HepG2 (cell line): ENCODE measurements around the gene TBC1D14. TPM values are rescaled to one million over a fixed set of nuclear protein-coding genes. Genes with fewer than 3 reads are reported as not detected.

ENCODE experiments used
- ATAC-seq: fragments of 200-7000 bp; cut with Tn5 transposase; 3 replicates; pipeline ENCODE4 v1.9.1; 2020; ENCODE audit warnings: mild to moderate bottlenecking, moderate library complexity
- BruUV-seq: library from RNA; stranded (reverse); fragments of 400-500 nt; replicated peaks from 2 replicates; lab custom pipeline; 2021; lab: Mats Ljungman, UMichigan
- CTCF ChIA-PET: fragments of 300-600 bp; formaldehyde crosslinking; extraction: SDS; loops from one replicate; lab custom pipeline; 2021; ENCODE audit warnings: low total read pairs, inconsistent platforms, low intra/inter-chr PET ratio; lab: Yijun Ruan, JAX
- POLR2A ChIA-PET: fragments of 350-600 bp; sonication (Branson Sonifier 250); formaldehyde crosslinking; loops from one replicate; lab custom pipeline; 2020; ENCODE audit warnings: antibody characterized with exemption, inconsistent platforms; lab: Yijun Ruan, JAX
- DNase-seq: peaks from one replicate; pipeline ENCODE4 v3.0.0-alpha.2; 2015; ENCODE audit warnings: low spot score
- FAIRE-seq: peaks from 3 replicates; lab custom pipeline; 2011; peaks lifted over from hg19 to GRCh38; lab: Jason Lieb, UNC
- H2AFZ ChIP-seq: one replicate; pipeline ENCODE4 v1.6.1; 2011; ENCODE audit warnings: low read length, inconsistent platforms
- H3K27ac ChIP-seq: fragments of 300-600 bp; 3 replicates; pipeline ENCODE4 v1.8.0; 2011; ENCODE audit warnings: mixed run types, mild to moderate bottlenecking, mixed read lengths, low read length, inconsistent platforms; ENCODE audit not compliant: insufficient read depth; ENCODE audit errors: extremely low read length
- H3K27me3 ChIP-seq, 2 experiments: fragments of 200-600 bp in 1 of 2; 2 replicates in 1 of 2; 3 replicates in 1 of 2; pipeline versions ENCODE4 v1.6.0 to v1.8.0; 2011; ENCODE audit warnings: low read length in 2 of 2, mild to moderate bottlenecking in 2 of 2, moderate library complexity in 2 of 2, inconsistent platforms in 1 of 2; ENCODE audit not compliant: insufficient read depth in 2 of 2, control insufficient read depth in 1 of 2
- H3K36me3 ChIP-seq, 2 experiments: fragments of 200-600 bp in 1 of 2; replicated peaks in 1 of 2; 2 replicates in 1 of 2; 3 replicates in 1 of 2; pipeline versions ENCODE4 v1.5.1 to v1.8.0; 2011; ENCODE audit warnings: low read length in 2 of 2, inconsistent platforms in 1 of 2; ENCODE audit not compliant: insufficient read depth in 2 of 2, control insufficient read depth in 1 of 2
- H3K4me1 ChIP-seq: 2 replicates; pipeline ENCODE4 v1.5.1; 2012; ENCODE audit warnings: low read length, inconsistent platforms; ENCODE audit not compliant: insufficient read depth
- H3K4me2 ChIP-seq: 2 replicates; pipeline ENCODE4 v1.6.0; 2011; ENCODE audit warnings: low read depth, low read length, inconsistent platforms
- H3K4me3 ChIP-seq, 3 experiments: fragments of 200-600 bp in 1 of 3; sonication (generic), shearing (Covaris generic) in 1 of 3; replicated peaks in 1 of 3; 2 replicates each; pipeline ENCODE4 v1.5.1; 2011 to 2016; ENCODE audit warnings: low read length in 3 of 3, inconsistent platforms in 2 of 3, low read depth in 2 of 3, mild to moderate bottlenecking in 2 of 3, control low read depth in 1 of 3, mixed read lengths in 1 of 3; ENCODE audit not compliant: insufficient read depth in 1 of 3
- H3K79me2 ChIP-seq: one replicate; pipeline ENCODE4 v1.6.1; 2011; ENCODE audit warnings: low read length, inconsistent platforms; ENCODE audit not compliant: insufficient read depth
- H3K9ac ChIP-seq: 2 replicates; pipeline ENCODE4 v1.6.0; 2011; ENCODE audit warnings: mild to moderate bottlenecking, low read depth, low read length, inconsistent platforms; ENCODE audit not compliant: insufficient read depth
- H3K9me3 ChIP-seq: 2 replicates; pipeline ENCODE4 v1.5.1; 2012; ENCODE audit warnings: mild to moderate bottlenecking, low read length
- H4K20me1 ChIP-seq: 2 replicates; pipeline ENCODE4 v1.6.0; 2011; ENCODE audit warnings: inconsistent platforms, mild to moderate bottlenecking, low read length, moderate library complexity; ENCODE audit not compliant: insufficient read depth
- NRL ChIP-seq: sonication (generic); formaldehyde crosslinking; IDR thresholded peaks from 2 replicates; pipeline ENCODE4 v1.5.0; 2020; ENCODE audit warnings: missing genetic modification reagents, mild to moderate bottlenecking, moderate library complexity, borderline replicate concordance
- ZNF570 ChIP-seq: sonication (generic); formaldehyde crosslinking; IDR thresholded peaks from 2 replicates; pipeline ENCODE4 v1.4.0; 2020; ENCODE audit warnings: mild to moderate bottlenecking, missing genetic modification reagents, borderline replicate concordance
- ZNF687 ChIP-seq: sonication (generic); formaldehyde crosslinking; IDR thresholded peaks from 2 replicates; pipeline ENCODE4 v1.5.1; 2020; ENCODE audit warnings: mild to moderate bottlenecking, missing genetic modification reagents, moderate library complexity
- ZNF891 ChIP-seq: sonication (generic); formaldehyde crosslinking; IDR thresholded peaks from 2 replicates; pipeline ENCODE4 v1.5.0; 2020; ENCODE audit warnings: mild to moderate bottlenecking, missing genetic modification reagents
- WGBS: methylation state at CpG from one replicate; pipeline ENCODE4 v1.1.6; 2017; ENCODE audit warnings: low lambda C conversion rate; 5-methylcytosine and 5-hydroxymethylcytosine counted together
- in situ Hi-C: cut with HindIII; loops from 2 replicates; pipeline ENCODE4 v1.10.0; 2017; ENCODE audit warnings: low pct_unique_long_range_greater_than_20kb; ENCODE audit not compliant: extremely low pct_ligation_motif_present
- intact Hi-C: fragments of 100-400 bp; cut with micrococcal nuclease; formaldehyde crosslinking; loops from one replicate; pipeline ENCODE4 v1.10.0; 2022; ENCODE audit not compliant: unreplicated experiment
- polyA plus RNA-seq, 8 experiments: library from polyadenylated mRNA; depleted of rRNA in 3 of 8; stranded (reverse) in 7 of 8; unstranded in 1 of 8; fragments of >200 nt; fragmentation: Illumina TruSeq in 4 of 8; extraction: Trizol in 4 of 8; gene quantifications; 2 replicates each; pipeline versions ENCODE4 v1.2.1 to v1.2.3, GENCODE V29; 2011 to 2016; ENCODE audit warnings: low read depth in 4 of 8, missing spikeins in 1 of 8, mixed read lengths in 1 of 8; ENCODE audit not compliant: insufficient read depth in 1 of 8
- total RNA-seq, 5 experiments: library from RNA; depleted of rRNA; stranded (reverse); fragments of >200 nt; fragmentation: Illumina TruSeq; extraction: Trizol; gene quantifications; 2 replicates each; pipeline ENCODE4 v1.2.3, GENCODE V29; 2016; ENCODE audit warnings: low read depth in 1 of 5

Gene TBC1D14
- total and polyA plus RNA-seq, 2 of the 13 experiments (the other 11 are each of a cell fraction or from before 2014, with no cell fraction given): 29.5 to 46.5 TPM

DNA sequence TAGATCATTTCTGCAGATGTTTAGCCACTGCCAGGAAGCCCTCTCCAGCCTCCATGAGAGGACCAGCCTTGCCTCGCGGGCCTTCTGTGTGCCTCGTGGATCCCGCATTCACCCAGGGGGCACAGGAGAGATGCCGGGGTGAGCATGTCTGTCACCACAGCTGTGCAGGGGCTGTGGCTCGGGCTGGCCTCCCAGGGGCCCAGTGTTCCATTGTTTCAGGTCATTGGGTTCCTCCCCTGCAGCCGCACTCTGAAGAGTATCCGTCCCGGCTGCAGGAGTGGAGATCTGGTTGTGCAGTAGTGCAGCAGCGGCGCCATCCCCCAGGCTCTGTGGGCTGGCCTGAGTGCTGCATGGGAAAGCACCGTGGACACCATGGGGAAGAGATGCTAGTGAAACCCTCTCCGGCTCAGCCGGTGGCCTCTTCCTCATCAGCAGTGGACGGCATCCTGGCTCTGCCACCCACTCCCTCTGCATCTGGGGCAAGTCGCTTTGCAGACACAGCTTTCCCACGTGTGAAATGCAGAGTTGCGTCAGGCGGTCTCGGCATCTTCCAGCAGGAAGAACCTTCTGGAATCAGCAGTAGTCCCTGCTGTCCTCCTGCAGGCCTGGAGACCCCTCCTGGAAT lies 29.1 kb downstream of the TBC1D14 start:
- BruUV-seq: no TSS peak
- Histone ChIP-seq H3K4me3 (no peak overlapping the region), H4K20me1 (0 out of 2 replicates have a peak, but pooled peaks cover 3% of the 10 kb centered on the region), H3K4me1 (peaks cover 65% of the 10 kb centered on the region), H3K4me2 (no peak overlapping the region), H3K27me3 (no peaks in the 10 kb centered on the region), H2AFZ (no peak overlapping the region), H3K9me3 (no peaks in the 10 kb centered on the region), H3K36me3 (peaks cover 8 to 36% of the 10 kb centered on the region in 2 experiments; a peak in 4 of 5 replicates), H3K79me2 (peaks cover 92% of the 10 kb centered on the region), H3K9ac (no peak overlapping the region), H3K27ac (no peak overlapping the region)
- intact Hi-C loops (no loop called here), in situ Hi-C loops (no loop called here)
- WGBS: 97% methylated on average over 11 of the region's 20 CpGs
- no peak for DNase-seq
- FAIRE-seq: no peak
- CTCF ChIA-PET: no interaction called here
- POLR2A ChIA-PET: no interaction called here
- ATAC-seq: no peak
- 0 out of 2 replicates have a peak, but pooled peaks have one; percentile 35 for TF ChIP-seq ZNF891 (CRISPR knock-in tag)
- 0 out of 2 replicates have a peak, but pooled peaks have one; percentile 31 for TF ChIP-seq NRL (CRISPR knock-in tag)
- TF ChIP-seq ZNF687 (CRISPR knock-in tag): peak; percentile 14; the same call in 1 of the 2 replicates
- no peak for TF ChIP-seq ZNF570 (CRISPR knock-in tag)
